Measurements from ENCODE around the gene CD8A.

Gene CD8A

GRCh38 chr2:86808315-86809161 is 17.8 kb upstream of the CD8A start:
- peak; percentile 80 for DNase-seq (ENCODE audit: low read depth)

DNA sequence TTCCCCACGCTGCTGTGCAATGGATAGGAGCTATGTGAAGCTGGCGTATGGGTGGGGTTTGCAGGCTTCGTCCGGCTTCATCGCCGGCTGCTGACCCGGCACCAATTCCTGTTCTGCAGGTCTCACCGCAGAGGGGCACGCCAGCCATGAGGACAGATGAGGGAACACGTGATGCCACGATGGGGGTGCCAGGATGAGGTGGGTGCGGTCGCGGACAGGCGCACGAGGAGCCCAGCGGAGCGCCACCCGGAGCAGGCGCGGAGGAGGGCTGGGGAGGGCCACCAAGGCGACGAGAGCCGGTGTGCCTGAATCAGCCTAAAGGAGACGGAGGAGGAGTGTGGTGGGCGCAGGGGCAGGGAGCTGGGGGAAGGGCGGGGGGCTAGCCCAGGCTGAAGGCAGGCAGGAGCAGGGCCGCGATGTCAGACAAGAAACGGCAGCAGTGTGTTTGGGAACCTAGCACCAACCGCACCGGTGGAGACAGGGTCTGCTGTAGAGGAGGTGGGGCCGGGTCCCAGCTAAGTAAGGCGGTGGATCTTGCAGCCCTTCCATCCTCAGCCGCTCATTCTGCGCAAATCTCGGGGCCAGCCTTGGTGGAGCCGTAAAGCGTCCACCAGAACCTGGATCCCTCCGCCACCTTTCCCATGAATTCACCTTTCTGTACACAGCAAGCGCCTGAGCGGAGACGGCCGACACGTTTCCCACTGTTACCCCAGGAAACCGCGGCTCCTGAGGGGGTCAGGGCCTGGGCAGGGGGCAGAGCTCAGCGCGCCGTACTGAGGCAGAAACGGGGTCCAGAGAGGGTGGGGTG is 17.0 kb upstream of the CD8A start:
- no peak for DNase-seq (ENCODE audit: low read depth)

- DNase-seq (ENCODE audit: low read depth) = no peak
Observed at GRCh38 chr2:86807133-86807467, 16.4 kb upstream of the CD8A start.

GRCh38 chr2:86806059-86806857 is 15.5 kb upstream of the CD8A start:
- no peak for DNase-seq (ENCODE audit: low read depth)

DNA sequence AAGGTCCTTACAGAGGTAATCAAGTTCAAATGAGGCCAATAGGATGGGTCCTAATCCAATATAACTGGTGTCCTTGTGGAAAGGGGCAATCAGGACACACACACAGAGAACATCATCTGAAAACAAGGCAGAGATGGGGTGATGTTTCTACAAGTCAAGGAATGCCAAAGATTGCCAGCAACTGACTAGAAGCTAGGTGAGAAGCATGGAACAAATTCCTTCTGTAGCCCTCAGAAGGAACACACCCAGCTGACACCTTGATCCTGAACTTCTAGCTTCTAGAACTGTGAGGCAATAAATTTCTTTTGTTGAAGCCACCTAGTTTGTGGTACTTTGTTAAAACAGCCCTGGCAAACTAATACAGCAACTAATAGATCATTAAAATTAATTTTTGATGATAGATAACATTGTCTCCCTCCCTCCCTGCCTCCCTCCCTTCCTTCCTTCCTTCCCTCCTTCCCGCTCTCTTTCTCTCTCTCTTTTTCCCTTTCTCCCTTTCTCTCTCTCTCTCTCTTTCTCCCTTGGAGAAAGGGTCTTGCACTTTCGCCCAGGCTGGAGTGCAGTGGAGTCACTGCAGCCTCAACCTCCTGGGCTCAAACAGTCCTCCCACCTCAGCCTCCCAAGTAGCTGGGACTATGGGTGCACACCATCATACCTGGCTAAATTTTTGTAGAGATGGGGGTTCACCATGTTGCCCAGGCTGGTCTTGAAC is 10.3 kb upstream of the CD8A start:
- DNase-seq (ENCODE audit: low read depth) = no peak

DNA sequence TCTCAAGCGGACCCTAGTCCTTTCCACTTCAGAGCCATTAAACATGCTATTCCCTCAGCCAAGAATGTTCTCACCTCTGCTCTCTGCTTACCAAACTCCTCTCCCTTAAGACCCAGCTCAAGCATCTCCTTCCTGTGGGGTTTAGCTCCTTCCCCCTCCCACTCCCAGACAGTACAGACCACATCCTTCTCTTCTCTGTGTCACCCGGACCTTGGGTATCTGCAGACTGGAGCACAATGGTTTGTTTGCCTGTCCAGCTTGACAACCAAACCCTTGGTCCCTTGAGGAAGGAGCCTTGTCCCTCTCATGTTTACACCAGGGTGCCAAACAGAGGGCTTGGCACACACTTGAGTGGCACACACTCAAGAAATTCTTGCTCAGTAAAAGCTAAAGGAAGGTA is 4.1 kb upstream of the CD8A start:
- no peak for DNase-seq (ENCODE audit: low read depth)

GRCh38 chr2:86793752-86794151 is 3.0 kb upstream of the CD8A start:
- DNase-seq (ENCODE audit: low read depth) = no peak

- no peak for DNase-seq (ENCODE audit: low read depth)
Observed at GRCh38 chr2:86791573-86791972, 860 bp upstream of the CD8A start.

DNA sequence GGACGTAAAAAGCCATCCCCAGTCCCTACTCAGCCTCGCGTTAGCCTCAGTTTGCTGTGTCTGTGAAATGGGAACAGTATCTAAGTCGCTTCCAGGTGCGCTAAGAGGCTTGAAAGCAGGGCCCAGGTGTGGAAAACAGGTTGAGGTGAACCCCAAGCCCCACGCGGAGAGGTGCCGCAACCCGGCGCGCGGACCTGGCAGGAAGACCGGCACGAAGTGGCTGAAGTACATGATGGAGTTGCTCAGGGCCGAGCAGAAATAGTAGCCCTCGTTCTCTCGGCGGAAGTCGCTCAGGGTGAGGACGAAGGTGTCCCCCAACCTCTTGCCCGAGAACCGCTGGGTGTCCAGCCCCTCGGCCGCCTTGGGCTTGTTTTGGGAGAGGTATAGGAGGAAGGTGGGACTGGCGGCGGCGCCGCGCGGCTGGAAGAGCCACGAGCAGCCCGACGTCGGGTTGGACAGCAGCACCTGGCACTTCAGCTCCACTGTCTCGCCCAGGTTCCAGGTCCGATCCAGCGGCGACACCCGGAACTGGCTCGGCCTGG is 508 bp downstream of the CD8A start:
- DNase-seq (ENCODE audit: low read depth) = no peak

- DNase-seq (ENCODE audit: low read depth) = no peak
Observed at GRCh38 chr2:86789687-86790133, 1.0 kb downstream of the CD8A start.

DNA sequence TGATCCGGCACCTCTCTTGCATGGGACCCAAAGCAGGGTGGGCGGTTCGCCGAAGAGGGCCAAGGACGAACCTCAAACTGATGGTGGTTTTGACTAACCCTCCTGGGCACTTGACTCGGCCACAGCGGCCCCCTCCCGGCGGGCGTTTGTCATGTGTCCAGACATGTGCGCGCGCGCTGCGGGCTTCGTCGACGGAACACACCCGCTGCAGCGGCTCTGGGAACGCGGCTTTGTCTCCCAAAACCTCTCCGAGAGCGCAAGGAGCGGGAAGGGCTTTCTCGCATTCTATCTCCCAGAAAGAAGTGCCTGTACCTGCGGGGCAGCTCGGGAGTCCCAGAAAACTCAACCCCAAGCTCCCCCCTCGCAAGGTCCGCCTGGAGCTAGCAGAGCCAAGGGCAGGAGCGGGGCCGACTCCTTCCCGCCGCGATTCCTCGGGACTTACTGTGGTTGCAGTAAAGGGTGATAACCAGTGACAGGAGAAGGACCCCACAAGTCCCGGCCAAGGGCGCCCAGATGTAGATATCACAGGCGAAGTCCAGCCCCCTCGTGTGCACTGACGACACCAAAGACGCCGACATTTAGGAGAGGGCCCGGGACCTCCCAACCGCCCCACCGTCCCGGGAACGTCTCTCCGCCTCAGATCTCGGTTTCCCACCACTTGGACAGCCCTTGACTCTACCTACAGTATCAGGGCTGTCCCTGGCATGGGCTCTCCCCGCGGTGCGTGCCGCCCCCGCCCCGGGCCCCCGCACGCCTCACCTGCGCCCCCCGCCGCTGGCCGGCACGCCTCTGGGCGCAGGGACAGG is 1.6 kb downstream of the CD8A start:
- DNase-seq (ENCODE audit: low read depth) = no peak

- DNase-seq (ENCODE audit: low read depth) = no peak
Observed at GRCh38 chr2:86788165-86788564, 2.5 kb downstream of the CD8A start.

GRCh38 chr2:86787736-86788135 is 3.0 kb downstream of the CD8A start:
- no peak for DNase-seq (ENCODE audit: low read depth)

- DNase-seq (ENCODE audit: low read depth) = no peak
Observed at GRCh38 chr2:86786001-86786536, 4.6 kb downstream of the CD8A start.

DNA sequence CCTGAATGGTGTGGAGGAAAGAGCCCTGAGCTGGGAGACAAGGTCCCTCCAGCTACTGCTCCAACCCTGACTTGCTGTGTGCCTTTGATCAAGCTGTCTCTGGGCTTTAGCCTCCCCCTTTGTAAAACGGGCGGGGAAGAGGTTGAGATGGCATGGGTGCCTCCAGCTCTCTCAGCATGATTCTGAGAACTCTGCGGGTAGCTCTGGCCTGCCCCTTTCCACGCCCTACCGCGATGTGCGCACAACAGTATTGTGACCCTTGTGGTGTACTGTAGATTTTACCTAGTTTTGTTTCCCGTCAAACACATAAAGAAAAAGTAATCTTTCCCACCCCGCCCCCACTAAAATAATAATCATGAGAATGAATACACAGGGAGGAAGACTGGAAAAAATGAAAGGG is 5.3 kb downstream of the CD8A start:
- no peak for DNase-seq (ENCODE audit: low read depth)

DNA sequence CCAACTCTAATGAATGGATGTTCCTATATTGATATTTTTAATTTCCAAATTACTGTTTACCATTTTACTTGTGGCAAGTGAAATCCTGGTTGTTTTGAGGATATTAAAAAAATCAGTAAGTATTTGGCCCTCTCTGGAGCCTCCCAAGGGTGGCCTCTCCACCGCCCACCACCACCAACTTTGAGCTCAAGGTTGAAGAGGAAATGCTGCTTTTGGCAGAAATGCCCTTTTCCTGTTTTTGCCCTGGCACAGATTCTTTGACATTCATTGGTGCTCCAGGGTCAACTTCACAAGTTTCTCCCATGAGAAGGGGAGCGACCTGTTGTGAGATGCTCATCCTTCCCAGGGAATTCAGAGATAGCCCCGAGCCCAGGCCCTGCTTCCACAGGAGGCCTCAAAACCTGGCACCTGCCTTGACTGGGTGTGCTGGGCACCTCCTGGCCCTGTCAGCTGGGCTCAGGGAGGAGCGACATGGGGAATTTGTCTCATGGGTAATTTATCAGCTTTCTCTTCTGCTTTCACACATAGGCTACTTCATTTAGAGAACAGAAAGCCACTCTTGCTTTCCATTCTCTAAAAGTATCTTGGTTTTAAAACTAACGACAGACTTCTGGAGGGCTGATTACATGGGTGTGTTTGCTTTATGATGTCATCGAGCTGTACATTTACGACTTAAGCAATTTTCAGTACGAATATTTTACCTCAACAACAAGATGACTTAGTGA is 6.9 kb downstream of the CD8A start:
- DNase-seq (ENCODE audit: low read depth) = no peak

DNA sequence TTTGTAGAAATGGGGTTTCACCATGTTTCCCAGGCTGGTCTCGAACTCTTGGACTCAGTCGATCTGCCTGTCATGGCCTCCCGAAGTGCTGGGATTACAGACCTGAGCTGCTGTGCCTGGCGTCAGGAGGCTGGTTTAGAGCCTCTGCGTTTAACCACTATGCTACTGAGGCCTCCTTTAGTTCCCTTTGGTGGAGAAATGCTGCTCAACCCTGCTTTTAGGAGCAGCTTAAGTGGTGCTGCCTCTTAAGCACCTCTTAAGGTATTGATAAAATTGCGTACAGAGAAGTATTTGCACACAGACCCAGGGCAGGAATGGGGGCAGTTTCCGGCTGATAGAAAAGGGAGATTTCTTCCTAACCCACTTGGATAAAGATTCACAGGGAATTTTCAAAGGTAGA is 8.0 kb downstream of the CD8A start:
- no peak for DNase-seq (ENCODE audit: low read depth)

DNA sequence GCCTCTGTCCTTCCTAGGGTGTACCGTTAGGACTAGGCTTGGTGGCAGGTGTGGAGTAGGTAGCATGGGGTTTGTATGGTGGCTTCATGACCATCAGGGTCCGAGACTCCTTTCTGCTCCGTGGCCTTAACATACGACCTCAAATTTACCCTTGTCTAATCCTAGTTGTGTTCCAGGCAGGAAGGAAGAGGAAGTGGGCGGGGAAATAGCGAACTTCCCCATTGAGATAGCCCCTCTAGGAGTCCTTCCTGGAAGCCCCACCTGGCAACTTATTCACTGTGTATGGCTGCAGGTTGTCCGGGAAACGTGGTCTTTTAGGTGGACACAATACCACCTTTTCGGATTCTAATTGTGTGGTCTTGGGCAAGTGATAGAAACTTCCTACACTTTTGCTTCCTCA is 9.3 kb downstream of the CD8A start:
- no peak for DNase-seq (ENCODE audit: low read depth)

DNA sequence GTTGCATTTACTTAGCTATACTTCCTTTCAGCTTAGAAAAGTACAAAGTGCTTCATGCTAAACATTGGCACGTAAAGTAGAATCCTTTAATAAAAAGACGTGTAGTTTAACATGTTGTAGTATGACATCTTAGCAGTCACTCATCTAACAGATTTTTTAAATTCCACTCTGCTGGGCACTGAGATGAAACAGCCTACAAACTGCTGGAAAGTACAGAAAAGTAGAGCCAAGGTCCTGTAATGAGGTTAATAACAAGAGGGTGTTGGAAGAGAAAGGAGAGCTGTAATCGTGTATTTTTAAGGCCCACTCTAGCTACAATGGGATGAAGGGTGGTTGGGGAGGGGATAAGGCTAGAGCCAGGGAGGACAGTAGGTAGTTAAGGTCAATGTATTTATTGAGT is 10.7 kb downstream of the CD8A start:
- DNase-seq (ENCODE audit: low read depth) = no peak

- no peak for DNase-seq (ENCODE audit: low read depth)
Observed at GRCh38 chr2:86778957-86779356, 11.8 kb downstream of the CD8A start.

Data from activated T-helper 1 cell treated with Interleukin-2 at 50 U/mL for 16 hours (primary cell).